Spleen (tissue), 11 donors: ENCODE data around the gene CNTNAP2. TPM values are rescaled to one million over a fixed set of nuclear protein-coding genes. Genes with fewer than 3 reads are reported as not detected.

Experiments
- DNase-seq: peaks from one replicate; pipeline ENCODE4 v3.0.0-alpha.2; 2020
- H3K27ac ChIP-seq, 8 donors: fragments of 200-600 bp; sonication (generic) in 7 of 8; 1 replicate in 4 of 8; 2 replicates in 4 of 8; pipeline versions ENCODE4 v1.5.0 to v1.8.0; 2016 to 2021; ENCODE audit warnings: inconsistent platforms in 4 of 8, mild to moderate bottlenecking in 4 of 8, moderate library complexity in 1 of 8
- H3K27me3 ChIP-seq, 7 donors: fragments of 200-600 bp; sonication (generic) in 6 of 7; replicated peaks in 1 of 7; 1 replicate in 4 of 7; 2 replicates in 3 of 7; pipeline versions ENCODE4 v1.5.0 to v1.8.0; 2016 to 2021; ENCODE audit warnings: inconsistent platforms in 3 of 7, mild to moderate bottlenecking in 1 of 7
- H3K36me3 ChIP-seq, 6 donors: fragments of 200-600 bp; sonication (generic) in 5 of 6; 1 replicate in 4 of 6; 2 replicates in 2 of 6; pipeline versions ENCODE4 v1.5.0 to v1.8.0; 2016 to 2021; ENCODE audit warnings: inconsistent platforms in 2 of 6
- H3K4me1 ChIP-seq, 6 donors: fragments of 200-600 bp; sonication (generic) in 5 of 6; 1 replicate in 3 of 6; 2 replicates in 3 of 6; pipeline versions ENCODE4 v1.5.0 to v1.8.0; 2016 to 2021; ENCODE audit warnings: inconsistent platforms in 3 of 6
- H3K4me3 ChIP-seq, 8 donors: fragments of 200-600 bp; sonication (generic) in 7 of 8; 1 replicate in 4 of 8; 2 replicates in 4 of 8; pipeline versions ENCODE4 v1.5.0 to v1.8.0; 2016 to 2021; ENCODE audit warnings: inconsistent platforms in 4 of 8, mild to moderate bottlenecking in 4 of 8, moderate library complexity in 2 of 8
- H3K9me3 ChIP-seq, 8 donors: fragments of 200-600 bp; sonication (generic) in 7 of 8; 1 replicate in 4 of 8; 2 replicates in 4 of 8; pipeline versions ENCODE4 v1.5.0 to v1.8.0; 2016 to 2021; ENCODE audit warnings: inconsistent platforms in 4 of 8
- POLR2A ChIP-seq, 3 donors: fragments of 450-650 bp; IDR thresholded peaks; one replicate each; pipeline ENCODE4 v1.5.1; 2017; ENCODE audit warnings: antibody characterized with exemption in 3 of 3, mild to moderate bottlenecking in 1 of 3
- POLR2AphosphoS5 ChIP-seq, 3 donors: sonication (generic); formaldehyde crosslinking; IDR thresholded peaks; one replicate each; pipeline ENCODE4 v1.5.1; 2017; ENCODE audit warnings: antibody characterized with exemption in 3 of 3
- WGBS, 5 donors: extraction: QIAGEN DNeasy Blood & Tissue Kit in 3 of 5; methylation state at CpG; one replicate each; pipeline versions ENCODE4 v1.1.5 to v1.1.7; 2013 to 2018; 5-methylcytosine and 5-hydroxymethylcytosine counted together
- intact Hi-C: fragments of 100-400 bp; cut with DNase I; formaldehyde crosslinking; loops from one replicate; pipeline ENCODE4 v1.15.0; 2023; ENCODE audit warnings: low total_unique reads
- polyA plus RNA-seq, 3 donors: library from polyadenylated mRNA; stranded (reverse); fragments of 200-250 nt; gene quantifications; one replicate each; pipeline ENCODE4 v1.2.1, GENCODE V29; 2013
- total RNA-seq, 7 donors: library from RNA; depleted of rRNA in 3 of 7; stranded (reverse); fragments of >200 nt in 3 of 7; fragmentation: NEBNext Ultra II Directional in 4 of 7; extraction: Animal tissue kit (Norgen Biotek cat#: 25700) in 4 of 7; gene quantifications; one replicate each; pipeline versions ENCODE4 v1.1.0 to v1.2.1, GENCODE V29; 2016 to 2021
- TF ChIP-seq, protein P1 (sequence below), 11 experiments: fragments of 200-600 bp in 7 of 11; fragments of 450-650 bp in 4 of 11; sonication (generic) in 4 of 11; IDR thresholded peaks in 8 of 11; conservative IDR thresholded peaks in 3 of 11; 1 replicate in 7 of 11; 2 replicates in 4 of 11; pipeline versions ENCODE4 v1.4.0 to v1.8.0; 2016 to 2021; ENCODE audit warnings: antibody characterized with exemption in 11 of 11, inconsistent platforms in 4 of 11, mild to moderate bottlenecking in 1 of 11
- donor health status: healthy with polysubstance abuse.
- donor health status: DM: no; HTN: no; CAD: no; lungs with moderate emphysema.
- donor health status: DM: no; HTN: no; CAD: no.
- donor health status: Bipolar disorder and iron deficiency.
- donor health status: healthy.
- donor health status: DM: no; HTN: no; CAD: no.
- donor health status: DM: yes; HTN: yes; CAD: no.

CNTNAP2 gene
- total and polyA plus RNA-seq, 10 donors = 0.13 to 2.0 (median 0.82) TPM

DNA sequence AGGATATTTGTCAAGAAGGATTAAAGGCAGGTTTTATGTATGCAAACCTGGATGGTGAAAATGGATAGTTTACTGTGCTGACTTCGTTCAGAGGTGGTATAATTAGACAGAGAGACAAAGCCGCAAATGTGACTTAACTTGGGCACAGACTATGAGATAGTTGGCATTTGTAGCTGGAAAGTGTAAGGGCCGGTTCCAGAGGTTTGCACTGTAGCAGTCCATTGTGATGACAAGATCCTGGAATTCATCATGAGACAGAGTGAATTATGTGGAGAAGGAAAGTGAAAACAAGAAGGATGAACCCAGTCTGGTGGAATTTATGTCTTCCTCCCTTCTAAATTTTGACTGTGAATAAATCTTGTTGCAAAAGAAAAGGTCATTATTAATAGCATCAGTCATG, 139.0 kb downstream of the CNTNAP2 start:
- H3K27ac ChIP-seq = no peak overlapping the region
- no peak for TF ChIP-seq POLR2AphosphoS5 (IDR thresholded peaks at IDR 0.05)
- TF ChIP-seq, protein P1, sequence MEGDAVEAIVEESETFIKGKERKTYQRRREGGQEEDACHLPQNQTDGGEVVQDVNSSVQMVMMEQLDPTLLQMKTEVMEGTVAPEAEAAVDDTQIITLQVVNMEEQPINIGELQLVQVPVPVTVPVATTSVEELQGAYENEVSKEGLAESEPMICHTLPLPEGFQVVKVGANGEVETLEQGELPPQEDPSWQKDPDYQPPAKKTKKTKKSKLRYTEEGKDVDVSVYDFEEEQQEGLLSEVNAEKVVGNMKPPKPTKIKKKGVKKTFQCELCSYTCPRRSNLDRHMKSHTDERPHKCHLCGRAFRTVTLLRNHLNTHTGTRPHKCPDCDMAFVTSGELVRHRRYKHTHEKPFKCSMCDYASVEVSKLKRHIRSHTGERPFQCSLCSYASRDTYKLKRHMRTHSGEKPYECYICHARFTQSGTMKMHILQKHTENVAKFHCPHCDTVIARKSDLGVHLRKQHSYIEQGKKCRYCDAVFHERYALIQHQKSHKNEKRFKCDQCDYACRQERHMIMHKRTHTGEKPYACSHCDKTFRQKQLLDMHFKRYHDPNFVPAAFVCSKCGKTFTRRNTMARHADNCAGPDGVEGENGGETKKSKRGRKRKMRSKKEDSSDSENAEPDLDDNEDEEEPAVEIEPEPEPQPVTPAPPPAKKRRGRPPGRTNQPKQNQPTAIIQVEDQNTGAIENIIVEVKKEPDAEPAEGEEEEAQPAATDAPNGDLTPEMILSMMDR (IDR thresholded peaks at IDR 0.05 in 8 of 11, conservative IDR thresholded peaks at IDR 0.05 in 3 of 11) = no peak
- no peak for TF ChIP-seq POLR2A (IDR thresholded peaks at IDR 0.05)
- 74 to 81% (median 76%) methylated on average over 3 of the region's 3 CpGs for WGBS, 5 donors
- intact Hi-C loops = no loop called here
- H3K4me3 ChIP-seq = no peak overlapping the region
- no peaks in the 10 kb centered on the region for H3K36me3 ChIP-seq
- no peak for DNase-seq
- no peaks in the 10 kb centered on the region for H3K27me3 ChIP-seq
- no peaks in the 10 kb centered on the region for H3K4me1 ChIP-seq
- H3K9me3 ChIP-seq = peaks cover 0 to 22% (median 2%) of the 10 kb centered on the region in 8 donors

DNA sequence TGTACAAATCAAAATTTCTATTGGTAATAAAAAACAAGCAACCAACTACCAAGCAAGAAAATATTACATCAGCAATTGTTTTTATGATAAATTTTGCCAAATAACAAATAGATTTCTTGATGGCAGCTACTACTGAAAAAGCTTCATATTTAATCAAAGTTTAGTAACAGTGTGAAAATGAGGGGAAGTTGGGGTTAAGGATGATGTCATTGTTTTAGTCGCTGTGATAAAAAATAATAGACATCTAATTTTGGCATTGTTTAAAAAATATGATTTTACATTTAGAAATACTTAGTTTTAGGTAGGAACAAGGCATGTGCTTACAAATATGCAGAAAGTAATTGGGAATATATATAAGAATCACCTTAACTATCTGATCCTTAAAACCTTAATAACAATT, 145.9 kb downstream of the CNTNAP2 start:
- H3K4me3 ChIP-seq = no peak overlapping the region
- H3K9me3 ChIP-seq = peaks cover 0 to 25% (median 0%) of the 10 kb centered on the region in 8 donors
- no peaks in the 10 kb centered on the region for H3K36me3 ChIP-seq
- H3K27ac ChIP-seq = no peak overlapping the region
- TF ChIP-seq, protein P1 (IDR thresholded peaks at IDR 0.05 in 8 of 11, conservative IDR thresholded peaks at IDR 0.05 in 3 of 11) = no peak
- TF ChIP-seq POLR2AphosphoS5 (IDR thresholded peaks at IDR 0.05) (no peak), POLR2A (IDR thresholded peaks at IDR 0.05) (no peak)
- 55 to 87% (median 66%) methylated on average over 1 of the region's 1 CpG for WGBS, 5 donors
- DNase-seq = no peak
- no peaks in the 10 kb centered on the region for H3K4me1 ChIP-seq
- no peaks in the 10 kb centered on the region for H3K27me3 ChIP-seq
- intact Hi-C loops = no loop called here

DNA sequence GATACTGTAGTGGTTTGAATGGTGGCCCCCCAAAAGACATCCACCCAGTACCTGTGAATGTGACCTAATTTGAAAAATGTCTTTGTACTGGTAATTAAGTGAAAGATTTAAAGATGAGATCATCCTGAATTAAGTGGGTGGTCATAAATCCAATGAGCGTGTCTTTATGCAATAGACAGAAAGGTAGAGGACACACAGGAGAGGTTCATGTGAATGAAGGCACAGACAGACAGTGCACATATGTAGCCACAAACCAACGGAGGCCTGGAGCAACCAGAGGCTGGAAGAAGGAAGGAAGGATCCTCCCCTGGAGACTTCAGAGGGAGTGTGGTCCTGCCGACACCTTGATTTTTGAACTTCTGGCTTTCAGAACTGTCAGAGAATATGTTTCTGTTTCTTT, 160.3 kb downstream of the CNTNAP2 start:
- Histone ChIP-seq H3K4me3 (no peak overlapping the region), H3K4me1 (no peaks in the 10 kb centered on the region), H3K27me3 (no peaks in the 10 kb centered on the region), H3K27ac (no peak overlapping the region), H3K9me3 (no peaks in the 10 kb centered on the region), H3K36me3 (no peaks in the 10 kb centered on the region)
- DNase-seq = no peak
- intact Hi-C loops = no loop called here
- TF ChIP-seq, protein P1 (IDR thresholded peaks at IDR 0.05 in 8 of 11, conservative IDR thresholded peaks at IDR 0.05 in 3 of 11) = no peak
- TF ChIP-seq POLR2AphosphoS5 (IDR thresholded peaks at IDR 0.05) (no peak), POLR2A (IDR thresholded peaks at IDR 0.05) (no peak)
- 77 to 95% (median 81%) methylated on average over 3 of the region's 3 CpGs for WGBS, 5 donors

DNA sequence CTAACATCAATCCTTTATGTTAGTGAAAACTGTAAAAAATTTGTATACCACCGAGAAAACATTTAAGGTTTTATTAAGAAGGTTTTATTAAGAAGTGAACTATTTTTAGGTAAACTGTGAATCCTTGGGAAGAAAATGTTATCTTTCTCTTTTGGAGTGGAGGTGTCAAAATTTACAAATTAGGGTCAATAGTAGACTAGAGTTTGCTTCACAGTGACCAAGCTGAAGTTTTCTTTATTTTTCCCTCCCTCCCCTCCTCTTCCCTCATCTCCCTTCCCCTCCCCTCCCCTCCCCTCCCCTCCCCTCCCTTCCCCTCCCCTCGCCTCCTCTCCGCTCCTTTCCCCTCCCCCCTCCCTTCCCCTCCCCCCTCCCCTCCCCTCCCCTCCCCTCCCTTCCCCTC, 168.8 kb downstream of the CNTNAP2 start:
- no peaks in the 10 kb centered on the region for H3K9me3 ChIP-seq
- no peaks in the 10 kb centered on the region for H3K27me3 ChIP-seq
- intact Hi-C loops = no loop called here
- no peak overlapping the region for H3K27ac ChIP-seq
- DNase-seq = no peak
- H3K36me3 ChIP-seq = no peaks in the 10 kb centered on the region
- TF ChIP-seq POLR2AphosphoS5 (IDR thresholded peaks at IDR 0.05) = no peak
- TF ChIP-seq, protein P1 (IDR thresholded peaks at IDR 0.05 in 8 of 11, conservative IDR thresholded peaks at IDR 0.05 in 3 of 11) = no peak
- TF ChIP-seq POLR2A (IDR thresholded peaks at IDR 0.05) = no peak
- 62 to 97% (median 92%) methylated on average over 1 to 3 of the region's 3 CpGs for WGBS, 5 donors
- H3K4me1 ChIP-seq = no peaks in the 10 kb centered on the region
- no peak overlapping the region for H3K4me3 ChIP-seq
